Activated CD8-positive, alpha-beta memory T cell treated with anti-CD3 and anti-CD28 coated beads for 36 hours (primary cell): ENCODE measurements around the gene RABGAP1L. TPM values are rescaled to one million over a fixed set of nuclear protein-coding genes. Genes with fewer than 3 reads are reported as not detected.
"Not testable (repeated sequence)": the region's sequence is repeated elsewhere in the genome, so short reads cannot be mapped to it uniquely, and the experiment has no call there.

Source experiments
- CTCF ChIA-PET: fragments of 350-600 bp; sonication (Branson Sonifier 250); formaldehyde crosslinking; loops from one replicate; lab custom pipeline; 2021; ENCODE audit warnings: antibody characterized with exemption; lab: Charles Lee
- POLR2A ChIA-PET: fragments of 350-600 bp; sonication (Branson Sonifier 250); formaldehyde crosslinking; loops from one replicate; lab custom pipeline; 2021; ENCODE audit warnings: antibody characterized with exemption; lab: Charles Lee
- total RNA-seq, 2 experiments: library from RNA; stranded (reverse); gene quantifications; one replicate each; pipeline ENCODE4 v1.2.3, GENCODE V29; 2021

The RABGAP1L gene
- total RNA-seq, 2 experiments from 2014 or later = 31.8 to 33.4 TPM

GRCh38 chr1:174825127-174825526 is 665.8 kb downstream of the RABGAP1L start:
- POLR2A ChIA-PET = no interaction called here
- CTCF ChIA-PET = no interaction called here

GRCh38 chr1:174825806-174826205 is 666.5 kb downstream of the RABGAP1L start:
- ChIA-PET CTCF (no interaction called here), POLR2A (no interaction called here)

- ChIA-PET POLR2A (no interaction called here), CTCF (no interaction called here)
These were observed 668.9 kb downstream of the RABGAP1L start for GRCh38 chr1:174828264-174828663.

GRCh38 chr1:174829990-174830389 is 670.7 kb downstream of the RABGAP1L start:
- CTCF ChIA-PET = no interaction called here
- POLR2A ChIA-PET = no interaction called here

- POLR2A ChIA-PET = no interaction called here
- CTCF ChIA-PET = no interaction called here
These were observed 677.2 kb downstream of the RABGAP1L start for GRCh38 chr1:174836543-174836942.

- POLR2A ChIA-PET = no interaction called here
These were observed 678.1 kb downstream of the RABGAP1L start for GRCh38 chr1:174837386-174837785.

GRCh38 chr1:174839211-174839610 is 679.9 kb downstream of the RABGAP1L start:
- ChIA-PET POLR2A (no interaction called here), CTCF (no interaction called here)

More at GRCh38 chr1:174837386-174837785, 678.1 kb downstream of the RABGAP1L start:
- CTCF ChIA-PET = no interaction called here

- ChIA-PET CTCF (interaction anchor here (0.6 kb wide), 1 partner anchor 32 kb away, joined by 5 read pairs; no protein-coding TSS in a partner anchor), POLR2A (no interaction called here)
These were observed 682.4 kb downstream of the RABGAP1L start for GRCh38 chr1:174841747-174842146.

- POLR2A ChIA-PET = not testable (repeated sequence)
These were observed 689.6 kb downstream of the RABGAP1L start for GRCh38 chr1:174848593-174849560.

GRCh38 chr1:174850726-174851125 is 691.4 kb downstream of the RABGAP1L start:
- ChIA-PET CTCF (no interaction called here), POLR2A (no interaction called here)

More at GRCh38 chr1:174848593-174849560, 689.6 kb downstream of the RABGAP1L start:
- CTCF ChIA-PET = not testable (repeated sequence)

- POLR2A ChIA-PET = no interaction called here
- CTCF ChIA-PET = no interaction called here
These were observed 699.0 kb downstream of the RABGAP1L start for GRCh38 chr1:174858301-174858700.

- ChIA-PET POLR2A (no interaction called here), CTCF (no interaction called here)
These were observed 711.0 kb downstream of the RABGAP1L start for GRCh38 chr1:174870319-174870718.

- CTCF ChIA-PET = no interaction called here
- POLR2A ChIA-PET = no interaction called here
These were observed 712.6 kb downstream of the RABGAP1L start for GRCh38 chr1:174871886-174872285.

GRCh38 chr1:174872615-174873058 is 713.3 kb downstream of the RABGAP1L start:
- CTCF ChIA-PET = no interaction called here
- POLR2A ChIA-PET = no interaction called here

GRCh38 chr1:174874331-174875053 is 715.2 kb downstream of the RABGAP1L start:
- ChIA-PET POLR2A (interaction anchor here (0.5 to 0.6 kb wide), 2 partner anchors 56 to 75 kb away, joined by 3 to 4 read pairs; no protein-coding TSS in a partner anchor), CTCF (interaction anchor here (0.7 to 1.5 kb wide), 3 partner anchors 33 to 124 kb away, joined by 3 to 5 read pairs (median 3); no protein-coding TSS in a partner anchor)

GRCh38 chr1:174875306-174875705 is 716.0 kb downstream of the RABGAP1L start:
- POLR2A ChIA-PET = no interaction called here
- CTCF ChIA-PET = interaction anchor here (0.7 kb wide), 1 partner anchor 108 kb away, joined by 3 read pairs; no protein-coding TSS in a partner anchor

- ChIA-PET POLR2A (no interaction called here), CTCF (no interaction called here)
These were observed 717.9 kb downstream of the RABGAP1L start for GRCh38 chr1:174877208-174877673.

- POLR2A ChIA-PET = no interaction called here
- CTCF ChIA-PET = no interaction called here
These were observed 720.9 kb downstream of the RABGAP1L start for GRCh38 chr1:174880171-174880570.

- POLR2A ChIA-PET = no interaction called here
- CTCF ChIA-PET = no interaction called here
These were observed 724.1 kb downstream of the RABGAP1L start for GRCh38 chr1:174883409-174883808.

GRCh38 chr1:174884038-174884437 is 724.7 kb downstream of the RABGAP1L start:
- ChIA-PET CTCF (no interaction called here), POLR2A (no interaction called here)
